ENCODE results near the gene MIER1.

DNA sequence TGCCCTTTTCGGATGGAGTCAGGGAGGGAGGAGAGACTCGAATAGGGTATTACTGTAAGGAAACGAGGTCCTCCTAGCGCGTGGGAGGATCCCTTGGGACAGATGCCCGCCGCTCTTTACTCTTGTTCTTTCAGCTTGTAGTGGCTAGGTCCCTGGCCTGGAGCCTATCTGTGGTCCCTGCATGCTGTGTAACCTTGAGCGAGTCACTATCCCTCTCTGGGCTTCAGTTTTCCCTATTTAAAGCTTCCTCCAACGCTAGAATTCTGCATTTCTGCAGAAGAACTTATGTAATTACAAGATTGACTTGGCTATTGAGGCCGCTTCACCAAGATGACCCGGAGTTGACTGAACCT lies 744 bp downstream of the MIER1 start:
- TF ChIP-seq, protein P1, sequence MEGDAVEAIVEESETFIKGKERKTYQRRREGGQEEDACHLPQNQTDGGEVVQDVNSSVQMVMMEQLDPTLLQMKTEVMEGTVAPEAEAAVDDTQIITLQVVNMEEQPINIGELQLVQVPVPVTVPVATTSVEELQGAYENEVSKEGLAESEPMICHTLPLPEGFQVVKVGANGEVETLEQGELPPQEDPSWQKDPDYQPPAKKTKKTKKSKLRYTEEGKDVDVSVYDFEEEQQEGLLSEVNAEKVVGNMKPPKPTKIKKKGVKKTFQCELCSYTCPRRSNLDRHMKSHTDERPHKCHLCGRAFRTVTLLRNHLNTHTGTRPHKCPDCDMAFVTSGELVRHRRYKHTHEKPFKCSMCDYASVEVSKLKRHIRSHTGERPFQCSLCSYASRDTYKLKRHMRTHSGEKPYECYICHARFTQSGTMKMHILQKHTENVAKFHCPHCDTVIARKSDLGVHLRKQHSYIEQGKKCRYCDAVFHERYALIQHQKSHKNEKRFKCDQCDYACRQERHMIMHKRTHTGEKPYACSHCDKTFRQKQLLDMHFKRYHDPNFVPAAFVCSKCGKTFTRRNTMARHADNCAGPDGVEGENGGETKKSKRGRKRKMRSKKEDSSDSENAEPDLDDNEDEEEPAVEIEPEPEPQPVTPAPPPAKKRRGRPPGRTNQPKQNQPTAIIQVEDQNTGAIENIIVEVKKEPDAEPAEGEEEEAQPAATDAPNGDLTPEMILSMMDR (IDR thresholded peaks at IDR 0.05): peak; percentile 18; the same call in 1 of the 2 replicates
- TF ChIP-seq ZFX (IDR thresholded peaks at IDR 0.05; ENCODE audit: borderline replicate concordance): no peak

Data from 22Rv1 (cell line).